ENCODE data around the gene CBFA2T3. TPM values are rescaled to one million over a fixed set of nuclear protein-coding genes. Genes with fewer than 3 reads are reported as not detected.

CBFA2T3 gene
- total RNA-seq, 1 experiment from 2014 or later = 2.1 TPM

- no peaks in the 10 kb centered on the region for H3K4me1 ChIP-seq
- no TSS peak for BruUV-seq (replicated peaks)
- ChIA-PET CTCF (no interaction called here), POLR2A (interaction anchor here (0.5 kb wide), 1 partner anchor 12 kb away, joined by 3 read pairs; the partner anchor contains the start of genes GALNS and TRAPPC2L)
- H3K4me3 Mint-ChIP-seq (ENCODE audit: unreplicated experiment) = no peak overlapping the region
- DNase-seq = no peak
- peaks cover 3% of the 10 kb centered on the region for H3K27me3 Mint-ChIP-seq (ENCODE audit: insufficient read depth, unreplicated experiment)
- no peaks in the 10 kb centered on the region; the same call in 1 of the 2 replicates for H3K27me3 ChIP-seq (replicated peaks; ENCODE audit: control insufficient read depth, insufficient read depth, low read length)
- intact Hi-C loops (cut with micrococcal nuclease; ENCODE audit: unreplicated experiment) = no loop called here
- no peaks in the 10 kb centered on the region for H3K9me3 ChIP-seq
- no peaks in the 10 kb centered on the region for H3K4me1 Mint-ChIP-seq (ENCODE audit: low read depth, unreplicated experiment)
- TF ChIP-seq CTCF (IDR thresholded peaks at IDR 0.05; ENCODE audit: insufficient read depth in 1 of 2, low read depth in 1 of 2, low read length in 1 of 2, severe bottlenecking in 1 of 2, unreplicated experiment in 1 of 2) = no peak
- H3K36me3 ChIP-seq (ENCODE audit: control insufficient read depth, insufficient read depth, low read length) = no peaks in the 10 kb centered on the region
- H3K27ac Mint-ChIP-seq (ENCODE audit: unreplicated experiment) = no peak overlapping the region
- H3K4me3 ChIP-seq (ENCODE audit: low read depth, low read length) = no peak overlapping the region
- H3K36me3 Mint-ChIP-seq (ENCODE audit: insufficient read depth, unreplicated experiment) = no peaks in the 10 kb centered on the region
- no peaks in the 10 kb centered on the region for H3K9me3 Mint-ChIP-seq (ENCODE audit: unreplicated experiment)
Observed at GRCh38 chr16:88868974-88869672, 107.9 kb downstream of the CBFA2T3 start.

GRCh38 chr16:88867581-88868246 is 109.3 kb downstream of the CBFA2T3 start:
- ChIA-PET CTCF (no interaction called here), POLR2A (interaction anchor here (0.7 kb wide), 1 partner anchor 26 kb away, joined by 3 read pairs; no protein-coding TSS in a partner anchor)
- no peak overlapping the region for H3K27ac Mint-ChIP-seq (ENCODE audit: unreplicated experiment)
- no peaks in the 10 kb centered on the region for H3K36me3 Mint-ChIP-seq (ENCODE audit: insufficient read depth, unreplicated experiment)
- H3K4me1 Mint-ChIP-seq (ENCODE audit: low read depth, unreplicated experiment) = no peaks in the 10 kb centered on the region
- no peaks in the 10 kb centered on the region for H3K9me3 Mint-ChIP-seq (ENCODE audit: unreplicated experiment)
- H3K4me1 ChIP-seq = no peaks in the 10 kb centered on the region
- no peak overlapping the region for H3K4me3 Mint-ChIP-seq (ENCODE audit: unreplicated experiment)
- no peak overlapping the region for H3K4me3 ChIP-seq (ENCODE audit: low read depth, low read length)
- H3K9me3 ChIP-seq = no peaks in the 10 kb centered on the region
- DNase-seq = no peak
- no peaks in the 10 kb centered on the region; the same call in 1 of the 2 replicates for H3K27me3 ChIP-seq (replicated peaks; ENCODE audit: control insufficient read depth, insufficient read depth, low read length)
- TF ChIP-seq CTCF (IDR thresholded peaks at IDR 0.05; ENCODE audit: insufficient read depth in 1 of 2, low read depth in 1 of 2, low read length in 1 of 2, severe bottlenecking in 1 of 2, unreplicated experiment in 1 of 2) = no peak
- H3K36me3 ChIP-seq (ENCODE audit: control insufficient read depth, insufficient read depth, low read length) = no peaks in the 10 kb centered on the region
- intact Hi-C loops (cut with micrococcal nuclease; ENCODE audit: unreplicated experiment) = no loop called here
- BruUV-seq (replicated peaks) = no TSS peak
- peaks cover 3% of the 10 kb centered on the region for H3K27me3 Mint-ChIP-seq (ENCODE audit: insufficient read depth, unreplicated experiment)

DNA sequence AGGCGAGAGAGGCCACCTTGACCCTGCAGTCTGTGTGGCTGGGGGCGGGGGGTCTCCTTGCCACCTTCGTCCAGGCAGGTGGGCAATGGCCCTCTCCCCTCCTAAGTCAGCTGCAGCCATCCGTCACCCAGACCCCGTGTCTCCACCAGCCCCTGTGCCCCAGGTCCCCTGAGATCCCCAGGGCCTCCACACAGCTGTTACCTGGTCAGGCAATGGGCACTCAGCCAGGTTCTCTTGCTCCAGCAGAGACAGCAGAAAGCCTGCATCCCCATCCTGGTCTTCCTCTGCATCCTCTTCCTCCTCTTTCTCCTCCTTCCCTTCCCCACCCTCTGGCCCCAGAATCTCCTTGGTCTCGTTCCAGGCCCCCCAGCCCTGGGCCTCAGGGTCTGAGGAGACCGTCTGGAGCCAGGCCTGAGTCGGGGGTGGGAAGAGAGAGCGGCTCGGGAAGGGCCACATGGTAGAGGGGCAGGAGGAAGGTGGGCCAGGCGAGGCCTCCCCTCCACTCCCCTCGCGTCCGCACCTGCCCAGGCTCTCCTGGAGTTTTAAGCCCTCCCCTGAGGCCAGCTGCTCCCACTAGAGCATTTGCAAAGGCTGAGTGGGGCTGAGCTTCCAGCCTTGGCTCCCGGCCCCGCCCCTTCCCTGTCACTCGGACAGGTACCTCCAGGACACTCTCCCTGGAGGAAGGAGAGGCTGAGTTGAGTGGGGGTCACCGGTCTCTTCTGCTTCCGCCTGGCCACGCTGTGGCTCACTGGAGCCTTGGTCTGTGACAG is 110.7 kb downstream of the CBFA2T3 start, which contains the start of gene PABPN1L:
Gene PABPN1L, minus strand, starts transcription at position 510 of the 770 bp plus-strand sequence. Its CDS starts 54 bp downstream, at position 456.
- Histone ChIP-seq H3K27me3 (replicated peaks; ENCODE audit: control insufficient read depth, insufficient read depth, low read length) (no peaks in the 10 kb centered on the region; the same call in 1 of the 2 replicates), H3K4me3 (ENCODE audit: low read depth, low read length) (no peak within 1 kb of the TSS), H3K36me3 (ENCODE audit: control insufficient read depth, insufficient read depth, low read length) (no peaks in the 10 kb centered on the region), H3K9me3 (no peaks in the 10 kb centered on the region), H3K4me1 (no peaks in the 10 kb centered on the region)
- Mint-ChIP-seq H3K4me1 (ENCODE audit: low read depth, unreplicated experiment) (no peaks in the 10 kb centered on the region), H3K9me3 (ENCODE audit: unreplicated experiment) (no peaks in the 10 kb centered on the region), H3K36me3 (ENCODE audit: insufficient read depth, unreplicated experiment) (no peaks in the 10 kb centered on the region), H3K27ac (ENCODE audit: unreplicated experiment) (no peak within 1 kb of the TSS), H3K4me3 (ENCODE audit: unreplicated experiment) (no peak within 1 kb of the TSS), H3K27me3 (ENCODE audit: insufficient read depth, unreplicated experiment) (peaks cover 3% of the 10 kb centered on the region)
- intact Hi-C loops (cut with micrococcal nuclease; ENCODE audit: unreplicated experiment) = no loop called here
- no peak for TF ChIP-seq CTCF (IDR thresholded peaks at IDR 0.05; ENCODE audit: insufficient read depth in 1 of 2, low read depth in 1 of 2, low read length in 1 of 2, severe bottlenecking in 1 of 2, unreplicated experiment in 1 of 2)
- no peak for DNase-seq
- no TSS peak for BruUV-seq (replicated peaks)
- ChIA-PET POLR2A (no interaction called here), CTCF (no interaction called here)

Measured in Caco-2 (cell line).